ENCODE measurements around the gene PARP15. TPM values are rescaled to one million over a fixed set of nuclear protein-coding genes. Genes with fewer than 3 reads are reported as not detected.
A peak's percentile ranks its signal among the peaks of the same experiment; 100 is the strongest.

The PARP15 gene
- total and polyA plus RNA-seq, 2 donors (not counting 3 experiments of a cell fraction or from before 2014, with no cell fraction given), result 0.81 to 1.4 TPM

DNA sequence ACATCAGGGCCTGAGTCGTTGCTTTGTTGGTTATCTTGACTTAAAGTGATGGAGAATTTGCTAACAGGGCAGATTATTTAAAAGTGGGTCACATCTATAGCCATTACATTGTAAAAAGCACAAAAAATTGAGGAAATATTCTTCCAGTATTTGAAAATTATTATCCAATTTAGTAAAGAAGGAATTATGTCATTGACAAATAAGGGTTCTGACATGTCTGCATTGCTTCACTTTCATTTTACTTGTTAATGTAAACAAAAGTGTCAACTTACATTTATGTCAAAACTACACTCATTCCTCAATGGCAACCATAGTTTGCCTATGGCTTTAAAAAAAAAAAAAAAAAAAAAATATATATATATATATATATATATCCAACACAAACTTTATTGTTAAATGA, 99.8 kb downstream of the PARP15 start:
- H3K9me3 ChIP-seq (replicated peaks; ENCODE audit: control insufficient read depth, insufficient read depth, low read length), result no peaks in the 10 kb centered on the region
- H3K27me3 ChIP-seq (ENCODE audit: control insufficient read depth in 2 of 2, insufficient read depth in 2 of 2, low read length in 2 of 2), result no peaks in the 10 kb centered on the region
- no peaks in the 10 kb centered on the region for H3K79me2 ChIP-seq (ENCODE audit: control insufficient read depth, insufficient read depth, low read length)
- FAIRE-seq (no peak), DNase-seq (ENCODE audit: low read depth, low spot score) (no peak)
- H3K9me1 ChIP-seq (replicated peaks; ENCODE audit: control insufficient read depth, extremely low read depth, insufficient read depth, low read length), result no peaks in the 10 kb centered on the region
- no peak overlapping the region for H3K27ac ChIP-seq (ENCODE audit: insufficient read depth, low read depth, low read length)
- intact Hi-C loops (cut with micrococcal nuclease) (loop anchor here (10.0 kb wide), 1 partner anchor 572 kb away; no protein-coding TSS in a partner anchor), dilution Hi-C loops (cut with MboI; ENCODE audit: extremely low pct_ligation_motif_present, low sequenced_read_pairs) (no loop called here)
- H3K9ac ChIP-seq (replicated peaks; ENCODE audit: extremely low read depth, insufficient read depth, low read length), result no peak overlapping the region
- no peak for TF ChIP-seq GATA2 (IDR thresholded peaks at IDR 0.05; ENCODE audit: insufficient read depth, insufficient read length, low read depth, low read length)
- no peak for TF ChIP-seq POLR2A (IDR thresholded peaks at IDR 0.05; ENCODE audit: low read depth, low read length)
- TF ChIP-seq, protein P1, sequence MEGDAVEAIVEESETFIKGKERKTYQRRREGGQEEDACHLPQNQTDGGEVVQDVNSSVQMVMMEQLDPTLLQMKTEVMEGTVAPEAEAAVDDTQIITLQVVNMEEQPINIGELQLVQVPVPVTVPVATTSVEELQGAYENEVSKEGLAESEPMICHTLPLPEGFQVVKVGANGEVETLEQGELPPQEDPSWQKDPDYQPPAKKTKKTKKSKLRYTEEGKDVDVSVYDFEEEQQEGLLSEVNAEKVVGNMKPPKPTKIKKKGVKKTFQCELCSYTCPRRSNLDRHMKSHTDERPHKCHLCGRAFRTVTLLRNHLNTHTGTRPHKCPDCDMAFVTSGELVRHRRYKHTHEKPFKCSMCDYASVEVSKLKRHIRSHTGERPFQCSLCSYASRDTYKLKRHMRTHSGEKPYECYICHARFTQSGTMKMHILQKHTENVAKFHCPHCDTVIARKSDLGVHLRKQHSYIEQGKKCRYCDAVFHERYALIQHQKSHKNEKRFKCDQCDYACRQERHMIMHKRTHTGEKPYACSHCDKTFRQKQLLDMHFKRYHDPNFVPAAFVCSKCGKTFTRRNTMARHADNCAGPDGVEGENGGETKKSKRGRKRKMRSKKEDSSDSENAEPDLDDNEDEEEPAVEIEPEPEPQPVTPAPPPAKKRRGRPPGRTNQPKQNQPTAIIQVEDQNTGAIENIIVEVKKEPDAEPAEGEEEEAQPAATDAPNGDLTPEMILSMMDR (IDR thresholded peaks at IDR 0.05; ENCODE audit: extremely low read depth in 1 of 2, insufficient read depth in 1 of 2, low read depth in 1 of 2, low read length in 2 of 2), result no peak
- no peak for TF ChIP-seq FOS (IDR thresholded peaks at IDR 0.05; ENCODE audit: borderline replicate concordance, insufficient read depth, low read length)
- no peaks in the 10 kb centered on the region for H3K36me3 ChIP-seq (ENCODE audit: control insufficient read depth in 2 of 2, extremely low read depth in 1 of 2, insufficient read depth in 2 of 2, low read length in 2 of 2)
- peaks cover 20% of the 10 kb centered on the region for H3K4me1 ChIP-seq (ENCODE audit: control insufficient read depth, extremely low read depth, insufficient read depth, low read length)
- no TSS peak for BruUV-seq (replicated peaks)
- ChIA-PET CTCF (interaction anchor here (1.8 to 5.5 kb wide), 5 partner anchors 13 to 293 kb away, joined by 4 to 129 read pairs (median 24); partner anchors contain the start of genes DTX3L, FAM162A and PARP9), POLR2A (no interaction called here)
- H4K20me1 ChIP-seq (replicated peaks; ENCODE audit: control insufficient read depth, extremely low read depth, insufficient read depth, low read length), result no peaks in the 10 kb centered on the region
- H2AFZ ChIP-seq (ENCODE audit: low read depth, low read length), result no peak overlapping the region
- H3K4me2 ChIP-seq (ENCODE audit: insufficient read depth, low read length), result no peak overlapping the region
- H3K4me3 ChIP-seq (replicated peaks in 1 of 3; ENCODE audit: insufficient read depth in 1 of 3, low read depth in 1 of 3, low read length in 3 of 3), result no peak overlapping the region

DNA sequence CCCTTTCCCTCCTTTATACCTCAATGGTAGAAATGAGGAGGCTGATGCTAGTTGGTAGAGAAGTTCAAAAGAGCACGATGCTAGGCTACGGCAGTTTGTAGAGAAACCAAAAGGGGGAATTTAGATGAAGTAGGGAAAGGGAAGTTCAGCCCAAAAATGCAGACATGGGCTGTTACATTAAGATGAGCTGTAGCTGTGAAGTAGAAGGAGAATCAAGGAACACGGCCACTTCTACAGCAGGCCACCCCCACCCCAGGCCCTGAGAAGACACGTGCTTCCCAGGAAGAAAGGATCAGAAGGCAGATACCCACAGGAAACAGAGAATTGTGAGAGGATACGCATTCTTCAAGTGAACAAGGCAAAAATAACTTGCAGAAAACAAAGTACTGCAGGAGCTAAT, 101.1 kb downstream of the PARP15 start:
- no peak overlapping the region for H3K4me2 ChIP-seq (ENCODE audit: insufficient read depth, low read length)
- intact Hi-C loops (cut with micrococcal nuclease), result loop anchor here (2.0 to 10.0 kb wide), 2 partner anchors 164 to 574 kb away; partner anchors contain the start of gene KPNA1
- no peaks in the 10 kb centered on the region for H3K79me2 ChIP-seq (ENCODE audit: control insufficient read depth, insufficient read depth, low read length)
- FAIRE-seq (no peak), DNase-seq (ENCODE audit: low read depth, low spot score) (no peak)
- dilution Hi-C loops (cut with MboI; ENCODE audit: extremely low pct_ligation_motif_present, low sequenced_read_pairs), result no loop called here
- no peaks in the 10 kb centered on the region for H3K36me3 ChIP-seq (ENCODE audit: control insufficient read depth in 2 of 2, extremely low read depth in 1 of 2, insufficient read depth in 2 of 2, low read length in 2 of 2)
- peaks cover 20% of the 10 kb centered on the region for H3K4me1 ChIP-seq (ENCODE audit: control insufficient read depth, extremely low read depth, insufficient read depth, low read length)
- BruUV-seq (replicated peaks), result no TSS peak
- peak overlapping the region; percentile 62 for H2AFZ ChIP-seq (ENCODE audit: low read depth, low read length)
- H3K27ac ChIP-seq (ENCODE audit: insufficient read depth, low read depth, low read length), result no peak overlapping the region
- no peaks in the 10 kb centered on the region for H3K9me3 ChIP-seq (replicated peaks; ENCODE audit: control insufficient read depth, insufficient read depth, low read length)
- no peaks in the 10 kb centered on the region for H3K27me3 ChIP-seq (ENCODE audit: control insufficient read depth in 2 of 2, insufficient read depth in 2 of 2, low read length in 2 of 2)
- H3K4me3 ChIP-seq (replicated peaks in 1 of 3; ENCODE audit: insufficient read depth in 1 of 3, low read depth in 1 of 3, low read length in 3 of 3), result no peak overlapping the region
- no peak for TF ChIP-seq POLR2AphosphoS5 (IDR thresholded peaks at IDR 0.05; ENCODE audit: insufficient read depth, low read depth, low read length)
- TF ChIP-seq, protein P1 (IDR thresholded peaks at IDR 0.05; ENCODE audit: extremely low read depth in 1 of 2, insufficient read depth in 1 of 2, low read depth in 1 of 2, low read length in 2 of 2), result no peak
- TF ChIP-seq POLR2A (IDR thresholded peaks at IDR 0.05; ENCODE audit: low read depth, low read length), result no peak
- no peak for TF ChIP-seq FOS (IDR thresholded peaks at IDR 0.05; ENCODE audit: borderline replicate concordance, insufficient read depth, low read length)
- no peak for TF ChIP-seq EZH2 (IDR thresholded peaks at IDR 0.05; ENCODE audit: borderline replicate concordance, low read depth, low read length, severe bottlenecking)
- TF ChIP-seq GATA2 (IDR thresholded peaks at IDR 0.05; ENCODE audit: insufficient read depth, insufficient read length, low read depth, low read length), result no peak
- TF ChIP-seq MYC (IDR thresholded peaks at IDR 0.05; ENCODE audit: low read depth, low read length), result no peak
- TF ChIP-seq, protein P2, sequence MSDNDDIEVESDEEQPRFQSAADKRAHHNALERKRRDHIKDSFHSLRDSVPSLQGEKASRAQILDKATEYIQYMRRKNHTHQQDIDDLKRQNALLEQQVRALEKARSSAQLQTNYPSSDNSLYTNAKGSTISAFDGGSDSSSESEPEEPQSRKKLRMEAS (IDR thresholded peaks at IDR 0.05; ENCODE audit: insufficient read depth, insufficient read length), result no peak
- no peak for TF ChIP-seq JUN (IDR thresholded peaks at IDR 0.05; ENCODE audit: borderline replicate concordance, insufficient read depth, insufficient read length, low read depth)
- POLR2A ChIA-PET, result no interaction called here
- no peak overlapping the region for H3K9ac ChIP-seq (replicated peaks; ENCODE audit: extremely low read depth, insufficient read depth, low read length)
- H3K9me1 ChIP-seq (replicated peaks; ENCODE audit: control insufficient read depth, extremely low read depth, insufficient read depth, low read length), result no peaks in the 10 kb centered on the region
- no peaks in the 10 kb centered on the region for H4K20me1 ChIP-seq (replicated peaks; ENCODE audit: control insufficient read depth, extremely low read depth, insufficient read depth, low read length)
- CTCF ChIA-PET, result interaction anchor here (0.6 to 5.5 kb wide), 26 partner anchors 9 to 1132 kb away, joined by 3 to 129 read pairs (median 6); partner anchors contain the start of genes DTX3L, FAM162A, HSPBAP1 and PARP9

All from endothelial cell of umbilical vein (primary cell).